GM12878 (cell line): ENCODE data around the gene NOTCH4. TPM values are rescaled to one million over a fixed set of nuclear protein-coding genes. Genes with fewer than 3 reads are reported as not detected.

ENCODE experiments used
- ATAC-seq: fragments of 200-7000 bp; cut with Tn5 transposase; 3 replicates; pipeline ENCODE4 v1.9.1; 2020; ENCODE audit warnings: mild to moderate bottlenecking, moderate library complexity
- BruUV-seq: library from RNA; stranded (reverse); fragments of 400-500 nt; replicated peaks from 2 replicates; lab custom pipeline; 2021; lab: Mats Ljungman, UMichigan
- CTCF ChIA-PET: fragments of 300-600 bp; sonication (Branson Sonifier 250); formaldehyde crosslinking; extraction: SDS; loops from one replicate; lab custom pipeline; 2021; ENCODE audit warnings: inconsistent platforms; lab: Yijun Ruan, JAX
- POLR2A ChIA-PET: fragments of 350-600 bp; formaldehyde crosslinking; extraction: SDS; loops from one replicate; lab custom pipeline; 2021; ENCODE audit warnings: inconsistent platforms; lab: Charles Lee
- RAD21 ChIA-PET: fragments of 300-600 bp; sonication (Branson Sonifier 250); formaldehyde crosslinking; loops from one replicate; lab custom pipeline; 2023; ENCODE audit warnings: antibody characterized with exemption; ENCODE audit not compliant: unreplicated experiment; lab: Charles Lee
- SMC1A ChIA-PET: fragments of 300-600 bp; sonication (Branson Sonifier 250); formaldehyde crosslinking; loops from one replicate; lab custom pipeline; 2023; ENCODE audit not compliant: unreplicated experiment, uncharacterized antibody; lab: Charles Lee
- DNase-seq: peaks from one replicate; pipeline ENCODE4 v3.0.0-alpha.2; 2011; ENCODE audit warnings: low read depth, low spot score
- FAIRE-seq: peaks from 3 replicates; lab custom pipeline; 2011; peaks lifted over from hg19 to GRCh38; lab: Jason Lieb, UNC
- H2AFZ ChIP-seq: 2 replicates; pipeline ENCODE4 v1.6.0; 2011; ENCODE audit warnings: low read depth, low read length, control low read depth; ENCODE audit not compliant: control insufficient read depth
- H3K27ac ChIP-seq: 2 replicates; pipeline ENCODE4 v1.5.1; 2011; ENCODE audit warnings: control low read depth; ENCODE audit not compliant: control insufficient read depth, insufficient read depth
- H3K27me3 ChIP-seq, 2 experiments: replicated peaks in 1 of 2; 2 replicates each; pipeline versions ENCODE4 v1.6.0 to v1.6.1; 2011; ENCODE audit warnings: low read length in 1 of 2; ENCODE audit not compliant: control insufficient read depth in 2 of 2, insufficient read depth in 2 of 2
- H3K36me3 ChIP-seq, 2 experiments: 2 replicates each; pipeline ENCODE4 v1.5.1; 2011; ENCODE audit warnings: low read length in 1 of 2; ENCODE audit not compliant: control insufficient read depth in 2 of 2, insufficient read depth in 2 of 2
- H3K4me1 ChIP-seq: 2 replicates; pipeline ENCODE4 v1.6.1; 2011; ENCODE audit warnings: mild to moderate bottlenecking, low read length, moderate library complexity, mixed read lengths; ENCODE audit not compliant: control insufficient read depth, insufficient read depth
- H3K4me2 ChIP-seq: 2 replicates; pipeline ENCODE4 v1.6.0; 2011; ENCODE audit warnings: control low read depth; ENCODE audit not compliant: control insufficient read depth, insufficient read depth
- H3K4me3 ChIP-seq: fragments of 200-600 bp; sonication (generic); 2 replicates; pipeline ENCODE4 v1.5.1; 2016
- H3K79me2 ChIP-seq: 2 replicates; pipeline ENCODE4 v1.6.0; 2011; ENCODE audit warnings: low read length; ENCODE audit not compliant: control insufficient read depth, insufficient read depth
- H3K9ac ChIP-seq: 2 replicates; pipeline ENCODE4 v1.8.0; 2011; ENCODE audit warnings: low read length, control low read depth, mixed read lengths; ENCODE audit not compliant: control insufficient read depth, insufficient read depth
- H3K9me3 ChIP-seq: replicated peaks from 3 replicates; pipeline ENCODE4 v1.5.1; 2011; ENCODE audit warnings: mild to moderate bottlenecking, low read length; ENCODE audit not compliant: control insufficient read depth, insufficient read depth
- H4K20me1 ChIP-seq: 2 replicates; pipeline ENCODE4 v1.6.0; 2011; ENCODE audit not compliant: control insufficient read depth, insufficient read depth
- BHLHE40 ChIP-seq, 2 experiments: fragments of 450-650 bp in 1 of 2; IDR thresholded peaks; 2 replicates each; pipeline ENCODE4 v1.6.1; 2011 to 2017; ENCODE audit warnings: low read depth in 2 of 2, borderline replicate concordance in 1 of 2, improper control_type of control experiment in 1 of 2, low read length in 1 of 2, mild to moderate bottlenecking in 1 of 2
- CHD2 ChIP-seq: IDR thresholded peaks from 2 replicates; pipeline ENCODE4 v1.6.1; 2011; ENCODE audit warnings: low read depth, low read length, improper control_type of control experiment, borderline replicate concordance
- CREB1 ChIP-seq: IDR thresholded peaks from 2 replicates; pipeline ENCODE4 v1.6.1; 2012; ENCODE audit warnings: low read depth, mild to moderate bottlenecking, inconsistent platforms
- CREM ChIP-seq: IDR thresholded peaks from 2 replicates; pipeline ENCODE4 v1.6.1; 2014; ENCODE audit warnings: antibody characterized with exemption, low read depth
- FOS ChIP-seq: IDR thresholded peaks from 3 replicates; pipeline ENCODE4 v1.6.1; 2011; ENCODE audit warnings: borderline replicate concordance; ENCODE audit not compliant: insufficient read length; ENCODE audit errors: extremely low read depth
- GABPA ChIP-seq: IDR thresholded peaks from 2 replicates; pipeline ENCODE4 v1.6.1; 2014; ENCODE audit warnings: antibody characterized with exemption, low read depth, mild to moderate bottlenecking, inconsistent platforms
- GATAD2B ChIP-seq: fragments of 450-650 bp; conservative IDR thresholded peaks from 2 replicates; pipeline ENCODE4 v1.6.1; 2017; ENCODE audit warnings: low read depth, mild to moderate bottlenecking, moderate library complexity
- IKZF2 ChIP-seq, 2 experiments: fragments of 450-650 bp; IDR thresholded peaks; 2 replicates each; pipeline ENCODE4 v1.6.1; 2017; ENCODE audit warnings: mild to moderate bottlenecking in 2 of 2, moderate library complexity in 2 of 2
- KLF5 ChIP-seq: fragments of 450-650 bp; IDR thresholded peaks from 2 replicates; pipeline ENCODE4 v1.6.1; 2014; ENCODE audit warnings: mild to moderate bottlenecking; ENCODE audit not compliant: partially characterized antibody
- MEF2B ChIP-seq: fragments of 450-650 bp; IDR thresholded peaks from 2 replicates; pipeline ENCODE4 v1.6.1; 2018; ENCODE audit warnings: mild to moderate bottlenecking, moderate library complexity; ENCODE audit not compliant: partially characterized antibody, poor library complexity, severe bottlenecking
- MTA2 ChIP-seq: fragments of 450-650 bp; IDR thresholded peaks from 2 replicates; pipeline ENCODE4 v1.6.1; 2016; ENCODE audit warnings: low read depth, mild to moderate bottlenecking, moderate library complexity
- NBN ChIP-seq: fragments of 450-650 bp; IDR thresholded peaks from 2 replicates; pipeline ENCODE4 v1.6.1; 2016
- NFYA ChIP-seq: IDR thresholded peaks from 2 replicates; pipeline ENCODE4 v1.6.1; 2011; ENCODE audit warnings: low read depth, mild to moderate bottlenecking, low read length, improper control_type of control experiment, borderline replicate concordance
- NR2C2 ChIP-seq: IDR thresholded peaks from 2 replicates; pipeline ENCODE4 v1.6.1; 2011; ENCODE audit warnings: borderline replicate concordance, low read depth; ENCODE audit not compliant: control insufficient read depth, insufficient read length
- PAX5 ChIP-seq: IDR thresholded peaks from 2 replicates; pipeline ENCODE4 v1.6.1; 2011; ENCODE audit warnings: low read depth, low read length, borderline replicate concordance
- RCOR1 ChIP-seq: conservative IDR thresholded peaks from 2 replicates; pipeline ENCODE4 v1.6.1; 2012; ENCODE audit warnings: low read depth, low read length, improper control_type of control experiment
- SMC3 ChIP-seq: IDR thresholded peaks from 2 replicates; pipeline ENCODE4 v1.6.1; 2011; ENCODE audit warnings: low read length, improper control_type of control experiment, borderline replicate concordance
- YY1 ChIP-seq: IDR thresholded peaks from 2 replicates; pipeline ENCODE4 v1.6.1; 2011; ENCODE audit warnings: low read depth, mild to moderate bottlenecking, low read length
- ZBTB40 ChIP-seq: fragments of 450-650 bp; IDR thresholded peaks from 2 replicates; pipeline ENCODE4 v1.6.1; 2016; ENCODE audit warnings: mild to moderate bottlenecking, moderate library complexity, borderline replicate concordance
- WGBS: methylation state at CpG from one replicate; pipeline ENCODE4 v1.1.6; 2016; ENCODE audit warnings: low lambda C conversion rate; ENCODE audit not compliant: insufficient replicate concordance, insufficient coverage; ENCODE audit errors: missing lambda C conversion rate; 5-methylcytosine and 5-hydroxymethylcytosine counted together
- in situ Hi-C: fragments of 300-500 bp; cut with MboI; formaldehyde crosslinking; loops from 9 replicates; pipeline ENCODE4 v1.14.3; 2018; ENCODE audit warnings: mixed read lengths
- intact Hi-C: fragments of 100-400 bp; cut with micrococcal nuclease; formaldehyde crosslinking; loops from one replicate; pipeline ENCODE4 v1.14.2; 2022; ENCODE audit not compliant: unreplicated experiment
- polyA plus RNA-seq, 11 experiments: library from polyadenylated mRNA; depleted of rRNA in 4 of 11; unstranded in 6 of 11; stranded (reverse) in 5 of 11; fragments of >200 nt; fragmentation: Nextera tagmentation in 4 of 11; fragmentation: Illumina TruSeq in 1 of 11; extraction: Ambion mirVana in 4 of 11; extraction: Trizol in 1 of 11; gene quantifications; 1 replicate in 1 of 11; 2 replicates in 10 of 11; pipeline versions ENCODE4 v1.2.1 to v1.2.3, GENCODE V29; 2011 to 2016; ENCODE audit warnings: inconsistent platforms in 2 of 11, missing spikeins in 2 of 11, low read depth in 1 of 11
- total RNA-seq, 4 experiments: library from RNA; depleted of rRNA in 3 of 4; stranded (reverse); fragments of >200 nt in 3 of 4; fragmentation: Illumina TruSeq in 1 of 4; extraction: Trizol in 1 of 4; gene quantifications; 2 replicates each; pipeline versions ENCODE4 v1.2.1 to v1.2.3, GENCODE V29; 2013 to 2021

The NOTCH4 gene
- total and polyA plus RNA-seq, 10 of the 15 experiments (the other 5 are each of a cell fraction or from before 2014, with no cell fraction given): 0.66 to 3.3 (median 1.4) TPM

- TSS peak; percentile 87 for BruUV-seq
- CTCF ChIA-PET: interaction anchor here (1.0 to 1.2 kb wide), 4 partner anchors 8 to 42 kb away, joined by 4 to 7 read pairs (median 6); partner anchors contain the start of gene FKBPL
- peaks cover 0 to 8% of the 10 kb centered on the region in 2 experiments for H3K27me3 ChIP-seq
- peak within 1 kb of the TSS; percentile 45 for H3K9ac ChIP-seq
- peak within 1 kb of the TSS; percentile 94 for H3K4me3 ChIP-seq
- SMC1A ChIA-PET: interaction anchor here (1.0 to 1.1 kb wide), 2 partner anchors 35 to 42 kb away, joined by 4 to 5 read pairs; no protein-coding TSS in a partner anchor
- peak; percentile 79 for ATAC-seq
- peak within 1 kb of the TSS; percentile 85 for H3K4me2 ChIP-seq
- H3K4me1 ChIP-seq: peaks cover 3% of the 10 kb centered on the region; the same call in 1 of the 2 replicates
- H3K27ac ChIP-seq: peak within 1 kb of the TSS; percentile 11; the same call in 1 of the 2 replicates
- no peaks in the 10 kb centered on the region for H4K20me1 ChIP-seq
- no peaks in the 10 kb centered on the region for H3K79me2 ChIP-seq
- 8% methylated on average over 45 of the region's 52 CpGs for WGBS
- DNase-seq: no peak
- POLR2A ChIA-PET: interaction anchor here (0.7 to 1.0 kb wide), 2 partner anchors 25 to 183 kb away, joined by 3 to 7 read pairs; partner anchors contain the start of gene ATF6B
- in situ Hi-C loops (no loop called here), intact Hi-C loops (loop anchor here (2.0 to 10.0 kb wide), 3 partner anchors 35 to 109 kb away; no protein-coding TSS in a partner anchor)
- H3K9me3 ChIP-seq: no peaks in the 10 kb centered on the region; the same call in 2 of the 3 replicates
- peak; percentile 27 for FAIRE-seq
- H2AFZ ChIP-seq: peak within 1 kb of the TSS; percentile 77
- RAD21 ChIA-PET: interaction anchor here (1.0 to 1.3 kb wide), 2 partner anchors 35 to 42 kb away, joined by 4 to 5 read pairs; no protein-coding TSS in a partner anchor
- H3K36me3 ChIP-seq: no peaks in the 10 kb centered on the region; a peak in 2 of 4 replicates
- peak; percentile 82 for TF ChIP-seq BHLHE40 (IDR thresholded peaks at IDR 0.05; ENCODE audit: borderline replicate concordance in 1 of 2, low read depth in 2 of 2, low read length in 1 of 2)
- no peak for TF ChIP-seq PAX5
- 0 out of 2 replicates have a peak, but pooled peaks have one; percentile 8 for TF ChIP-seq SMC3
- no peak for TF ChIP-seq NR2C2
- peak; percentile 93 for TF ChIP-seq KLF5
- TF ChIP-seq CHD2: peak; percentile 95
- no peak for TF ChIP-seq FOS
- TF ChIP-seq RCOR1: no peak
- TF ChIP-seq MEF2B: peak; percentile 76
- peak; percentile 97 for TF ChIP-seq CREM
- TF ChIP-seq ZBTB40: peak; percentile 62
- peak; percentile 50; the same call in 1 of the 2 replicates for TF ChIP-seq NBN
- peak; percentile 23 to 51; a peak in 2 of 4 replicates for TF ChIP-seq IKZF2 (IDR thresholded peaks at IDR 0.05)
- no peak for TF ChIP-seq NFYA
- 0 out of 2 replicates have a peak, but pooled peaks have one; percentile 20 for TF ChIP-seq GATAD2B
- peak; percentile 75 for TF ChIP-seq GABPA
- TF ChIP-seq MTA2: peak; percentile 35; the same call in 1 of the 2 replicates
- TF ChIP-seq YY1: 0 out of 2 replicates have a peak, but pooled peaks have one; percentile 12
- TF ChIP-seq CREB1: peak; percentile 97
Observed at GRCh38 chr6:32153564-32154513, 70.0 kb downstream of the NOTCH4 start, which contains the start of gene PPT2. Gene PPT2 (plus strand): TSS chr6:32154141. CDS start chr6:32154595, 454 bp downstream.
